GM19463 (cell line): ENCODE data around the gene C19orf81.

Experiments used
- ATAC-seq: cut with Tn5 transposase; IDR thresholded peaks from one replicate; pipeline ENCODE4 v1.9.1; 2021; ENCODE audit warnings: mild to moderate bottlenecking, moderate library complexity; ENCODE audit not compliant: unreplicated experiment

The C19orf81 gene

GRCh38 chr19:50708179-50708879 is 59.1 kb downstream of the C19orf81 start:
- ATAC-seq = no peak
